Trophoblast cell (in vitro differentiated cells and primary cell): ENCODE measurements around the gene TNFRSF4.

ENCODE experiments used
- DNase-seq, 2 donors: peaks; one replicate each; pipeline ENCODE4 v3.0.0-alpha.2; 2016
- H2AFZ ChIP-seq: 2 replicates; pipeline ENCODE4 v1.6.1; 2013; ENCODE audit warnings: low read length, moderate library complexity, mild to moderate bottlenecking; ENCODE audit not compliant: insufficient read depth, poor library complexity
- H2AK5ac ChIP-seq: 2 replicates; pipeline ENCODE4 v1.6.1; 2013; ENCODE audit warnings: mild to moderate bottlenecking, low read length
- H2BK120ac ChIP-seq: 2 replicates; pipeline ENCODE4 v1.6.1; 2013; ENCODE audit warnings: low read length, mild to moderate bottlenecking, moderate library complexity; ENCODE audit not compliant: insufficient read depth, poor library complexity
- H2BK12ac ChIP-seq: 2 replicates; pipeline ENCODE4 v1.6.1; 2013; ENCODE audit warnings: mild to moderate bottlenecking, low read length, moderate library complexity
- H2BK5ac ChIP-seq: 2 replicates; pipeline ENCODE4 v1.6.1; 2013; ENCODE audit warnings: low read length, low read depth, moderate library complexity, mild to moderate bottlenecking; ENCODE audit not compliant: poor library complexity
- H3K14ac ChIP-seq: 2 replicates; pipeline ENCODE4 v1.6.1; 2013; ENCODE audit warnings: mild to moderate bottlenecking, low read length
- H3K18ac ChIP-seq: 2 replicates; pipeline ENCODE4 v1.6.1; 2013; ENCODE audit warnings: mild to moderate bottlenecking, low read length
- H3K23ac ChIP-seq: 2 replicates; pipeline ENCODE4 v1.6.1; 2013; ENCODE audit warnings: low read length
- H3K27ac ChIP-seq: 2 replicates; pipeline ENCODE4 v1.5.1; 2013; ENCODE audit warnings: low read depth, mild to moderate bottlenecking, inconsistent platforms, low read length, moderate library complexity
- H3K27me3 ChIP-seq: 2 replicates; pipeline ENCODE4 v1.6.1; 2013; ENCODE audit warnings: inconsistent platforms, mild to moderate bottlenecking, low read length, moderate library complexity; ENCODE audit not compliant: insufficient read depth
- H3K36me3 ChIP-seq, 2 experiments: 1 replicate in 1 of 2; 2 replicates in 1 of 2; pipeline ENCODE4 v1.6.1; 2013; ENCODE audit warnings: low read length in 2 of 2, mild to moderate bottlenecking in 2 of 2, moderate library complexity in 1 of 2; ENCODE audit not compliant: insufficient read depth in 2 of 2, control insufficient read depth in 1 of 2
- H3K4ac ChIP-seq: 2 replicates; pipeline ENCODE4 v1.6.1; 2013; ENCODE audit warnings: low read depth, mild to moderate bottlenecking, low read length, moderate library complexity
- H3K4me1 ChIP-seq, 2 experiments: 1 replicate in 1 of 2; 2 replicates in 1 of 2; pipeline ENCODE4 v1.6.1; 2013; ENCODE audit warnings: low read length in 2 of 2, mild to moderate bottlenecking in 2 of 2, moderate library complexity in 1 of 2; ENCODE audit not compliant: insufficient read depth in 2 of 2, control insufficient read depth in 1 of 2
- H3K4me2 ChIP-seq: 2 replicates; pipeline ENCODE4 v1.6.1; 2013; ENCODE audit warnings: inconsistent platforms, mild to moderate bottlenecking, low read length, moderate library complexity
- H3K4me3 ChIP-seq: 2 replicates; pipeline ENCODE4 v1.5.1; 2013; ENCODE audit warnings: mild to moderate bottlenecking, low read depth, low read length, inconsistent platforms
- H3K79me1 ChIP-seq: one replicate; pipeline ENCODE4 v1.6.1; 2013; ENCODE audit warnings: low read length
- H3K79me2 ChIP-seq: 2 replicates; pipeline ENCODE4 v1.6.1; 2013; ENCODE audit warnings: low read length, mild to moderate bottlenecking; ENCODE audit not compliant: control insufficient read depth, insufficient read depth, poor library complexity
- H3K9ac ChIP-seq: 2 replicates; pipeline ENCODE4 v1.6.1; 2013; ENCODE audit warnings: mild to moderate bottlenecking, low read length
- H3K9me3 ChIP-seq: 2 replicates; pipeline ENCODE4 v1.6.1; 2013; ENCODE audit warnings: low read depth, mild to moderate bottlenecking, control low read depth, inconsistent platforms, low read length; ENCODE audit not compliant: insufficient read depth
- H4K12ac ChIP-seq: 2 replicates; pipeline ENCODE4 v1.6.1; 2013; ENCODE audit warnings: low read depth, mild to moderate bottlenecking, low read length, moderate library complexity
- H4K8ac ChIP-seq: 2 replicates; pipeline ENCODE4 v1.6.1; 2013; ENCODE audit warnings: low read depth, mild to moderate bottlenecking, low read length, moderate library complexity
- H4K91ac ChIP-seq: one replicate; pipeline ENCODE4 v1.6.1; 2013; ENCODE audit warnings: low read depth, mild to moderate bottlenecking, low read length, moderate library complexity
- WGBS: extraction: QIAGEN DNeasy Blood & Tissue Kit; methylation state at CpG from one replicate; pipeline ENCODE4 v1.1.7; 2013; ENCODE audit warnings: missing lambda C conversion rate; ENCODE audit not compliant: insufficient read length, insufficient coverage; ENCODE audit errors: extremely low coverage; 5-methylcytosine and 5-hydroxymethylcytosine counted together

Gene TNFRSF4

GRCh38 chr1:1225913-1226312 lies 12.0 kb upstream of the TNFRSF4 start:
- Histone ChIP-seq H2BK12ac (no peak overlapping the region), H3K79me2 (no peaks in the 10 kb centered on the region), H2BK120ac (no peak overlapping the region), H4K12ac (no peak overlapping the region), H3K4me1 (peaks cover 3% of the 10 kb centered on the region in 2 experiments), H3K4me2 (no peak overlapping the region), H3K4me3 (peak overlapping the region; percentile 28), H2AK5ac (no peak overlapping the region), H3K27ac (no peak overlapping the region), H2BK5ac (no peak overlapping the region), H4K91ac (no peak overlapping the region), H4K8ac (no peak overlapping the region), H3K79me1 (no peaks in the 10 kb centered on the region), H3K27me3 (no peaks in the 10 kb centered on the region), H3K9me3 (peaks cover 6% of the 10 kb centered on the region), H3K9ac (no peak overlapping the region), H3K18ac (no peak overlapping the region), H3K14ac (no peak overlapping the region), H3K23ac (no peak overlapping the region), H3K36me3 (peaks cover 68 to 79% of the 10 kb centered on the region in 2 experiments), H3K4ac (no peak overlapping the region), H2AFZ (no peak overlapping the region)
- no peak for DNase-seq
- no CpG with 5 or more reads among the region's 18 CpGs for WGBS

DNA sequence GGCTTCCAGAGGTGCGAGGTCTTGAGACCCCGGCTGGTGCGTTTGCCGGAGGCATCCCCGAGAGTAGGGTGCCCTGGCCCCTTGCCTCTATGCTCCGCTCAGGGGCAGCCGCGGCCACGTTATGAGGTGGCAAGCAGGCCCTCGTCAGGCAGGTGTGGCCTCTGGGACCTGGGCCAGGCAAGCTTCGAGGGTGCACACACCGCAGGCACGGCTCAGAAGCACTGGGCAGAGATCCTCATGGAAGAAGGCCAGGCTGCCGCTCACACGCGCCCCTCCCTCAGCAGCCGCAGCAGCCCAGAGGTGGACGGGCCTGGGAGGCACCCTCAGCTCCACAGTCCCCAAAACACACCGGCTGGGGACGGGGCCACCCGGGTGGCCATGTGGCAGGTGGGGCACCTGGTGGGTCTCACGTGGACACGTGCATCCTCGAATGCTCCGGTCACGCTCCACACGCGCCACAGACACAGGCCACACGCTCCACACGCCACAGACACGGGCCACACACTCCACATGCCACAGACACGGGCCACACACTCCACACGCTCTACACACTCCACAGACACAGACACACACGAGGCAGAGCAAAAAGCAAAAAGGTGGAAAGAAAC lies 11.4 kb upstream of the TNFRSF4 start:
- Histone ChIP-seq H3K79me2 (no peaks in the 10 kb centered on the region), H3K27ac (no peak overlapping the region), H3K79me1 (no peaks in the 10 kb centered on the region), H3K18ac (no peak overlapping the region), H2AFZ (no peak overlapping the region), H2BK12ac (no peak overlapping the region), H3K9ac (no peak overlapping the region), H4K91ac (no peak overlapping the region), H3K4me1 (no peaks in the 10 kb centered on the region), H3K14ac (no peak overlapping the region), H4K12ac (no peak overlapping the region), H3K27me3 (no peaks in the 10 kb centered on the region), H3K36me3 (peaks cover 74 to 85% of the 10 kb centered on the region in 2 experiments), H3K23ac (no peak overlapping the region), H4K8ac (no peak overlapping the region), H2AK5ac (no peak overlapping the region), H2BK120ac (no peak overlapping the region), H3K9me3 (peaks cover 6% of the 10 kb centered on the region), H3K4me3 (no peak overlapping the region), H3K4ac (no peak overlapping the region), H3K4me2 (no peak overlapping the region), H2BK5ac (no peak overlapping the region)
- no CpG with 5 or more reads among the region's 34 CpGs for WGBS
- no peak for DNase-seq

DNA sequence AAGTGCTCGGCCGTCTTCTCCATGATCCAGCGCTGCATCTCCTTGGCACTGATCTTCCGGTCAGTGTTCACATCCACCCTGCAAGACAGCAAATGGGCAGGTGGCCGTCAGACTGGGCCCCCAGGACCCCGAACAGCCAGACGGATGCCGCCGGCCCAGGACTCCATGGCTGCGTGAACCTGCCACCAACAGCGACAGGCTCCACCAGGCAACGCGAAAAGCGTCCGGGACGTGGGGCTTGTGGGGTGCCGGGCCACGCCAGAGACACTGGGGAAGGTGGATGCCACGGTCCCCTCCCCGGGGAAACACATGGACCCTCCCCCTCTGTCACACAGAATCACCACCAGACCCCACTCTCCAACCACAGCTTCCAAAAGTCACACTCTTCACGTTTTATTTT lies 9.9 kb upstream of the TNFRSF4 start:
- no peak overlapping the region for H3K14ac ChIP-seq
- no peak overlapping the region for H2AK5ac ChIP-seq
- H3K23ac ChIP-seq = no peak overlapping the region
- H3K79me1 ChIP-seq = no peaks in the 10 kb centered on the region
- no peak overlapping the region for H2AFZ ChIP-seq
- H3K27ac ChIP-seq = no peak overlapping the region
- H2BK12ac ChIP-seq = no peak overlapping the region
- H2BK120ac ChIP-seq = no peak overlapping the region
- no peak overlapping the region for H3K9ac ChIP-seq
- no peak overlapping the region for H3K4me3 ChIP-seq
- H3K4me1 ChIP-seq = no peaks in the 10 kb centered on the region
- no peak overlapping the region for H4K8ac ChIP-seq
- H4K91ac ChIP-seq = no peak overlapping the region
- no peak overlapping the region for H2BK5ac ChIP-seq
- no peaks in the 10 kb centered on the region for H3K79me2 ChIP-seq
- H3K4ac ChIP-seq = no peak overlapping the region
- H4K12ac ChIP-seq = no peak overlapping the region
- peaks cover 86 to 94% of the 10 kb centered on the region in 2 experiments for H3K36me3 ChIP-seq
- WGBS = no CpG with 5 or more reads among the region's 21 CpGs
- no peaks in the 10 kb centered on the region for H3K27me3 ChIP-seq
- no peak overlapping the region for H3K4me2 ChIP-seq
- H3K18ac ChIP-seq = no peak overlapping the region
- peaks cover 5% of the 10 kb centered on the region for H3K9me3 ChIP-seq
- no peak for DNase-seq

GRCh38 chr1:1223321-1223720 lies 9.4 kb upstream of the TNFRSF4 start:
- no peaks in the 10 kb centered on the region for H3K79me2 ChIP-seq
- no peaks in the 10 kb centered on the region for H3K4me1 ChIP-seq
- no peak overlapping the region for H2BK120ac ChIP-seq
- H3K9me3 ChIP-seq = peaks cover 4% of the 10 kb centered on the region
- no peaks in the 10 kb centered on the region for H3K27me3 ChIP-seq
- no peak overlapping the region for H2AK5ac ChIP-seq
- peaks cover 88 to 94% of the 10 kb centered on the region in 2 experiments for H3K36me3 ChIP-seq
- no CpG with 5 or more reads among the region's 15 CpGs for WGBS
- H3K9ac ChIP-seq = no peak overlapping the region
- H3K14ac ChIP-seq = no peak overlapping the region
- H4K12ac ChIP-seq = no peak overlapping the region
- DNase-seq = no peak
- H3K4ac ChIP-seq = no peak overlapping the region
- no peak overlapping the region for H4K91ac ChIP-seq
- no peak overlapping the region for H3K18ac ChIP-seq
- no peak overlapping the region for H4K8ac ChIP-seq
- no peak overlapping the region for H3K23ac ChIP-seq
- H2BK5ac ChIP-seq = no peak overlapping the region
- H3K27ac ChIP-seq = no peak overlapping the region
- no peaks in the 10 kb centered on the region for H3K79me1 ChIP-seq
- no peak overlapping the region for H2AFZ ChIP-seq
- no peak overlapping the region for H2BK12ac ChIP-seq
- H3K4me3 ChIP-seq = no peak overlapping the region
- H3K4me2 ChIP-seq = no peak overlapping the region
